GM21786 (cell line): Measurements from ENCODE around the gene BRINP2.

Source experiments
- ATAC-seq: cut with Tn5 transposase; IDR thresholded peaks from one replicate; pipeline ENCODE4 v1.9.1; 2021; ENCODE audit not compliant: unreplicated experiment

The BRINP2 gene

DNA sequence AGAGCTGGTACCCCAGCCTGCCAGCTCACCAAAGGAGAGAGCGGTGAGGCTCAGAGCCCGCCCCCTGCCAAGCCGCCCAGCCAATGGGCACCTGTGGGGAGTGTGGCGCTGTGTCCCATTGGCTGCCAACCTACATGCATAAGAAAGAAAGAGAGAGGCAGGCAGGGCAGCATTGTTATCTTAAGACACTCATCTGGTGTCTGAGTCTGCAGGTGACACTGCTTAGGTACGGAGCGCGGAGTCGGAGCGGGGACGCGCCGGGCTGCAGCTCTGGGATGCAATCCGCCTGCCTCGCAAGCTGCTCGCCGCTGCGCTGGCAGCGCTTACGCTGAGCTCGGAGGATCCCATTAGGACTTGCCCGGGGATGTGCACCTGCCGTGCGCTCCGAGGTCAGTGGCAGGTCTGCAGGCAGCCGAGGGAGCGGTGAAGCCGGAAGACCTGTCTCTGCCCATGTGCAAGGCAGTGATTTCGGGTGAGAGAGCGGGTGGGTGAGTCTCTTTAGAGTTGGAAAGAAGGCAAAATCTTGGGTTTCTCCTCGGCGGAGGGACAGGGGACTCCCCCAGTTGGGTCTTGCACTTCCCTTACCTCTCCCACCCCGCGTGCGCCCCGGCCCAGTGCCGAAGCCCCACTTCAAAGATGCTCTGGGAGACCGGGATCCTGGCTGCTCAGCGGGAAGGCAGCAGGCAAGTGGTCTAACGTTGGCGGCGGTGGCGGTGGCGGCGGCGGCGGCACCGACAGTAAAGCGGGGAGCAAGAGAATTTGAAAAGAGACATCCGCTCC, at the start of gene BRINP2:
Gene BRINP2 (plus strand): TSS at position 203 of the 780 bp plus-strand sequence. CDS start 58,919 bp downstream, outside the sequence.
- peak; percentile 66 for ATAC-seq

GRCh38 chr1:177122461-177123251, 48.1 kb upstream of the BRINP2 start:
- ATAC-seq = no peak

DNA sequence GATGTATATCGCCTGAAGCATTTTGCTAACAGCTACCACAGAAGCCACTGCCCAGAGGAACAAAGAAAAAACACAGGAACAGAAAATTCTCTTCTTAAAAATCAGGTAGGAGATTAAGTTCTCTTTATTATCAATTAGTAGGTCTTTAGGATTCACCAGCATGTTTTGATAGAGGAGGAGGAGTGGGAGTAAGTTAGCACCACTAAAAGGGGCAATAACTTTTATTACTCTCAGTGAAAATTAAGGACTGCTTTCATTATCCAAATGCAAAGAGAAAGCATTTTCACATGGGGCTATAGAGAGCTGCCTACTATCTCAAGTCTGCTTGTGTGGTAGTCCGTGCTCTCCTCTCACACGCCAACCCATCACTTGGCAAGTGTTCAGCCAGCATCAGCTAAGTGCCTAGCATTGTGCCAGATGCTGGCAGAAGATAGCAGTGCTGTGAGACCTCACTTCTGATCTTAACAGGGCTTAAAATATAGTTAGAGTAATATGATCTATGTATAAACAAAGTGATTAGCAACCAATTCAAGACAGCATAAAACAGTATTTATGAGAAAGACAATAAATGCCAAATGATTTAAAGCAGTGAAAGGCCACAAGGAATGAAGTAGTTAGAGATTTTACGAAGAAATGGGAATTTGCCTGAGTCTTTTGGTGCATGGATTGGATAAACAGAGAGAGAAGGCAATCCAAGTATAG, 46.0 kb upstream of the BRINP2 start:
- no peak for ATAC-seq

DNA sequence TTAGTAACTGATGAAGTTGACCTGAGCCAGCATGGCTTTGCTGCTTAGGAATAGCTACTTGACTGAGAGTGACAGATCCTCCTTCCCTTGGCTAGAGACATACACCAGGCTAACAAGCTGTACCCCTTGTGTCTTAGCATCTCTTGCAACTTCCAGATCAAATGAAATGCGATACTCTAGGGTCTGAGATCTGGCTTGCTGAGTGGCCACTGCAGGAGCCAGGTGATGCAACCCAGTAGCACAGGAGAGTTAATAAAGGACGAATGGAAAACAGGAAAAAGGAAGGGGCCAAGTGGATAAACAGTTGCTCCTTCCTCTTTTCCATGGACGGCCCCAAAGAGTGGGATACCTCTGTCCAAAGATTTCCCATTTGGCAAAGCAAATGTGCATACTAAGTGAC, 44.5 kb upstream of the BRINP2 start:
- ATAC-seq = no peak

GRCh38 chr1:177128665-177129281, 42.0 kb upstream of the BRINP2 start:
- ATAC-seq = no peak

DNA sequence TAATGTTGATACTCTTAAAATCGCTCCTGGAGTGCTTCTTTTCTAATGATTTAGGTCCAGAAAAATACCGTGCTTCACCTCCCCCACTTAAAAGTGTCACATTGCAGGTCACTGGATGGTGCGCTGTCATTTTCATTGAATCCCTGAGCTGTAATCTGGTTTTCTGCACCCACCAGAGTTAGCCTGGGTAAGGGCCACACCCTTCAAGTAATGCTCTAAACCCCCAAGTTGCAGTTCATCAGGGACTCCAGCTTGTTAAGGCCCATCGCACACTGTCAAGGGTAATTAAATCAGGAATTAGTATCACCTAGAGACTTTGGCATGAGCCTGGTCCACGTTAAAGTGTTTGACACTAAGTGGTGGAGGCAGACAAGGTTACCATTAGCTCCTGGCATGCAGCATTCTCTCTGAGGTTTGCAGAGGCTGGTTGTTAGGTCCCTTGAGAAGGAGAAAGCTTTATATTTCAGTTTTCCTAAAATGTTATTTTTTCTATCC, 40.3 kb upstream of the BRINP2 start:
- no peak for ATAC-seq

- ATAC-seq = no peak
Measured at GRCh38 chr1:177131723-177132122, 39.0 kb upstream of the BRINP2 start.

- no peak for ATAC-seq
Measured at GRCh38 chr1:177132141-177132540, 38.6 kb upstream of the BRINP2 start.

GRCh38 chr1:177133977-177134538, 36.7 kb upstream of the BRINP2 start:
- no peak for ATAC-seq

- no peak for ATAC-seq
Measured at GRCh38 chr1:177135250-177135649, 35.5 kb upstream of the BRINP2 start.

- no peak for ATAC-seq
Measured at GRCh38 chr1:177137814-177138213, 32.9 kb upstream of the BRINP2 start.

GRCh38 chr1:177138347-177138746, 32.4 kb upstream of the BRINP2 start:
- ATAC-seq = no peak

GRCh38 chr1:177142010-177142409, 28.7 kb upstream of the BRINP2 start:
- no peak for ATAC-seq

GRCh38 chr1:177142791-177143271, 27.9 kb upstream of the BRINP2 start:
- ATAC-seq = no peak

GRCh38 chr1:177145106-177146070, 25.4 kb upstream of the BRINP2 start:
- no peak for ATAC-seq

DNA sequence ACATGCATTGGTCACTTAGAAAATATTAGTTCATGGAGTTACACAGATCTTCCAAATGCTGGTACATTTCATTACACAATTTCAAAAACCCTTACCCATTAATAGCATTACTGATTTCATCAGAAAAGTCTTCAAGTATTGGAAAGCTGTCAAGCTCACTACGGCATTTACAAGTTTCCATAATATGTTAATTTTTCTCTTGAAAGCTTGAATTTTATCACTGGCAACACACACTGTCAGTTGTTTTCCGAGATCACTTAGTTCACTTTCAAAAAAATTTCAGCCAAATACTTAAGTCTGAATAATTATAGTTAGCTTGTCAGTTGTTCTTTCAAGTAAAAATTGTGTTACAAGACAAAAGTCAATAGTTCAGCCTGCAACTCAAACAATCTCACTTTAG, 24.3 kb upstream of the BRINP2 start:
- no peak for ATAC-seq

DNA sequence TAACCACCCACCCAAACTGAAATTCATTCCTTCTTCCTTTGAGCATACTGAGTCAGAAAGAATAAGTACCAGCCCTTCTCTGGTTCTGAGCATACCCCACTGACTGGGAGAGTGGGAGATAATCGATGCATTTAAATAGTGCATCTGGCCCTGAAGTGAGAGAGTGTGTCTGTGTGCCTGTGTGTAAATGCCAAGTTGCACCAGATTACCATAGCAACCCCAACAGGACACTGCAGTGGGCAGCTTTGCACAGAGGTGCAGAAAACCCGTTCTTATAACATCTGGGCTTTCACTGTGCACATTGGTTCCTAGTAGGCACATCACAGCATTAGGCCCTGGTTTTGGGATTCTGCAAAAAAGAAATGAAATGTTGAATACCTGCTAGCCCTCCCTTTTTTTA, 8.5 kb upstream of the BRINP2 start:
- ATAC-seq = no peak

GRCh38 chr1:177163844-177164379, 6.8 kb upstream of the BRINP2 start:
- no peak for ATAC-seq
